ENCODE data around the gene SORCS2.

The SORCS2 gene

DNA sequence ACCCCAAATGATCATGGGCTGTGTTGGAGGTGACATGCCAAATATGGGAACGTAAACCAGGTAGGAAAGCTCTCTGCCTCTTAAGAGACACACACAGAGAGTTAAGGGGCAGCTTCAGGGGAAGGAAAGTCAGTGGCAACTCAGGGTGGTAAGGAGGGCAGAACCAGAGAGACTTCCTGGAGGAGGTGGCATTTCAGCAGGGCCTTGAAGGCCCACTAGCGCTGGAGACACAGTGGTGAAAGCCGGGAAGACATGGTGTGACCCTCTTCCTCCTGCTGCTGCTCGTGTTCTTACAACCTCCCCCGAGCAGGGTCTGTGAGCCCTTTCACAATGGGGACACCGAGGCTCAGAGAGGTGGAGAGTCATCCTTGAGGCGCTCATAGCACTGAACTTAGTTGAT, 68.2 kb downstream of the SORCS2 start:
- DNase-seq (ENCODE audit: low read depth), result no peak
- TF ChIP-seq, protein P1, sequence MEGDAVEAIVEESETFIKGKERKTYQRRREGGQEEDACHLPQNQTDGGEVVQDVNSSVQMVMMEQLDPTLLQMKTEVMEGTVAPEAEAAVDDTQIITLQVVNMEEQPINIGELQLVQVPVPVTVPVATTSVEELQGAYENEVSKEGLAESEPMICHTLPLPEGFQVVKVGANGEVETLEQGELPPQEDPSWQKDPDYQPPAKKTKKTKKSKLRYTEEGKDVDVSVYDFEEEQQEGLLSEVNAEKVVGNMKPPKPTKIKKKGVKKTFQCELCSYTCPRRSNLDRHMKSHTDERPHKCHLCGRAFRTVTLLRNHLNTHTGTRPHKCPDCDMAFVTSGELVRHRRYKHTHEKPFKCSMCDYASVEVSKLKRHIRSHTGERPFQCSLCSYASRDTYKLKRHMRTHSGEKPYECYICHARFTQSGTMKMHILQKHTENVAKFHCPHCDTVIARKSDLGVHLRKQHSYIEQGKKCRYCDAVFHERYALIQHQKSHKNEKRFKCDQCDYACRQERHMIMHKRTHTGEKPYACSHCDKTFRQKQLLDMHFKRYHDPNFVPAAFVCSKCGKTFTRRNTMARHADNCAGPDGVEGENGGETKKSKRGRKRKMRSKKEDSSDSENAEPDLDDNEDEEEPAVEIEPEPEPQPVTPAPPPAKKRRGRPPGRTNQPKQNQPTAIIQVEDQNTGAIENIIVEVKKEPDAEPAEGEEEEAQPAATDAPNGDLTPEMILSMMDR (conservative IDR thresholded peaks at IDR 0.05; ENCODE audit: low read depth, low read length), result no peak
- H3K4me3 ChIP-seq (ENCODE audit: low read depth, low read length), result no peak overlapping the region

DNA sequence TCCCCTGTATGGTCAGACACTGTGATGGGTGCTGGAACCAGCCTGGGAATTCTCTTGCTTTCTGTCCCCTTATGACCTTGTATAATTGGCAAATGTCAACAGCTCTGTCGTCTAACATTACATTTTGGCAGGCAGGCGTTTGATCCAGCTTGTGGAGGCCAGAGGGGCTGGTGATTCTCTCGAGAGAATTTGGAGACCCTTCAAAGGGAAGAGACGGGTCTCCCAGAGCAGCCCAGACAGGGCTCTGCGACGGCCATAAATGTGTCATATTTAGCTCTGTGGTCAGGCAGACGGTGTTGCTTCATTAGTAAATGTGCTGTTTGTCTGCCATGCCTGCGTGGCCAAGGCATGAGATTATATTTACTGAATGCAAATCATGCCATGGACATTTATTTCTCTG, 68.7 kb downstream of the SORCS2 start:
- TF ChIP-seq, protein P1 (conservative IDR thresholded peaks at IDR 0.05; ENCODE audit: low read depth, low read length), result no peak
- H3K4me3 ChIP-seq (ENCODE audit: low read depth, low read length), result no peak overlapping the region
- DNase-seq (ENCODE audit: low read depth), result no peak

DNA sequence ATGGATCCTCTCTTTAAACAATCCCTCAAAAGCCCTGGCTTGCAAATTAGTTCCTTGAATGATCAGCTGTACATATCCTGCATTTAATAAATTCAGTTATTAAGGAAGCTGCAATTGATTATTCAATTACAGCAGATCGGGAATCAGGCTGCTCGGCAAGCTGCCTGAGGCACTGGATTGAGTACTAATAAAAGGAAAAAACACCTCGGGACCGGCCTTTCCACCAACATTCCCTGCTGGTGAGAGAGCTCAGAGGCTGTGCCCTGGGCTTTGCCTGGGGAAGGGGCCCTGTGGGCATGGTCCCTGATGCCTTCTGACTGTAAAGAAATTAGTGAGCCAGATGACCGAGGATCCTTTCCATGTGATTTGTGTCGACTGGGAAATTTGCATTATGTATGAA, 69.2 kb downstream of the SORCS2 start:
- H3K4me3 ChIP-seq (ENCODE audit: low read depth, low read length), result no peak overlapping the region
- TF ChIP-seq, protein P1 (conservative IDR thresholded peaks at IDR 0.05; ENCODE audit: low read depth, low read length), result no peak
- DNase-seq (ENCODE audit: low read depth), result no peak

DNA sequence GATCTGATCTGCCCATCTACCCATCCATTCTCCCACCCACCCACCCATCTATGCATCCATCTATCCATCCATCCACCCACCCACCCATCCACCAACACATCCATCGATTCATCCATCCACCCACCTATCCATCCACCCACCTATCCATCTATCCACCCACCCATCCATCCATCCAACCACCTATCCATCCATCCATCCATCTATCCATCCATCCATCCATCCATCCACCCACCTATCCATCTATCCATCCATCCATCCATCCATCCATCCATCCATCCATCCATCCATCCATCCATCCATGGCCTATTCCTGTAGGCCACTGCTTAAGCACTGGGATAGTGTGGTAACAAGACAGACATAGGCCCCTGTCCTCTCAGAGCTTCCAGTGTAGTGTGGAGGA, 69.8 kb downstream of the SORCS2 start:
- TF ChIP-seq, protein P1 (conservative IDR thresholded peaks at IDR 0.05; ENCODE audit: low read depth, low read length), result no peak
- H3K4me3 ChIP-seq (ENCODE audit: low read depth, low read length), result no peak overlapping the region

DNA sequence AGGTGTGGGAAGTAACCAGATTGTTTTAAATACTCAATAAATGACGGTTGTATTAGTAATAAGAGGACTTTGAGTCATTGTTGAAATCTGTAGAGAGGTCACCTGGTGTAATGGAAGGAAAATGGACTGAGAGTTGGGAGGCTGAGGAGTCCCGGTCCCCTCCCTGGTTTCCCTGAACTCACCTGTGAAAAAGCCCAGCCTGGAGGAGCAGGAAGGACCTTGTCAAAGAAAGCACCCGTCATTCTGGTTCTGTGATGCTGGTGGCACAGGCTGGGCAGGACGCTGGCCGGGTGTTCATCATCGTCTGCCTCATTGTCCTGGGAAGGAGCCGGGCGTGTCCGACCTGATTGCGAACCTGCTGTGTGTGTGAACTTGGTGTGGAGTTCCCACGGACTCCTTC, 70.8 kb downstream of the SORCS2 start:
- H3K4me3 ChIP-seq (ENCODE audit: low read depth, low read length), result no peak overlapping the region
- DNase-seq (ENCODE audit: low read depth), result no peak
- TF ChIP-seq, protein P1 (conservative IDR thresholded peaks at IDR 0.05; ENCODE audit: low read depth, low read length), result no peak

More for the DNA sequence above, 69.8 kb downstream of the SORCS2 start:
- DNase-seq (ENCODE audit: low read depth), result no peak

DNA sequence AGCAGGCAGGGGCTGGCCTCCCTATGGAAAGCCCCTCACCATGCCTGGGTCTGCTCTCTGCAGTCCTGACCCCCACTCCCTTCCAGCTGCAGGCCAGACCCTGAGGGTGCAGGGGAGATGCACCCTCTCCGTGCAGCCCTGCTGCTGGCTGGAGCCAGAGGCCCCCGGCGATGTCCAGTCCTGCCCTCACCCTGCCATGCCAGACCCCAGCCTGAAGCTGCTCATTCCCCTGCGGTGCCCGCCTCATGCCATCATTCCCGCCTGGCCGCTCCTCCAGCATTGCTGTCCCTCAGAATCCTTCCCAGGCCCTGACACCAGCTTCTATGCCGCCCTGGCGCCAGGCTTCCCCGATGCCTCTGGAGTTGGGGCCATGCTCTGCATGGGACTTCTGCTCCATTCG, 72.4 kb downstream of the SORCS2 start:
- DNase-seq (ENCODE audit: low read depth), result no peak
- TF ChIP-seq, protein P1 (conservative IDR thresholded peaks at IDR 0.05; ENCODE audit: low read depth, low read length), result no peak

DNA sequence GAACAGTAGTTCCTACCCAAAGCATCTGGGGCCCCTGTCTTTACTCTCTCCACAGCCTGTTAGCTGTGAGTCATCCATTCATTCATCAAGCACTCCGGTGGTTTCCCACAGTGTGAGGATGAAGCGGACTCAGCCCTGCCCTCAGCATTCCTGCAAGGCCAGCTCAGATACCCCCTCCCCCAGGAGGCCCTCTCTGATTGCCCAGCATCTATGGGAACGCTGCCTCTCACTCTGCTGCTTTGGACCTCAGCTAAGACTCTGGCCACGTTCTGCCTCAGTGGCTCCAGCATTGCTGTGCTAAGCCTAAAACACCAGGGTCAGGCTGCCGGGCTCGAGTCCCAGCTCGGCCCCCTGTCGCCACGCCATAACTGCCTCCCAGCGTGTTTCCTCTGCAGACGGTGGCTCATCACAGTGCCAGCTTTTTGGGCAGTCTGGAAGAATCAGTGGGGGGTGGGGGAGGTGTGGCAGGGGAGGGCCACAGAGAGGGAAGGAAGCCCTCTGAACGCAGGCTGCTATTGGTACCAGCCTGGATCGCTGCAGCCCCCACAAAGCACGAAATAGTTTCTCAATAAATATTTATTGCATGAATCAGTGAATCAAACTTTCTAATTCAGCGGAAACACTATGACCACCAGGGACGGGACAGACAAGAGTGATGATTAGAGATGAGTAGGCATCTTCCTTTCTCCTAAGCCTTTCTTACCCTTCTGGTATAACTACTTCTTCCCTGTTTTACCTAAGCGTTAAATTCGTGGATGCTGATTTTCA, 74.4 kb downstream of the SORCS2 start:
- peak; percentile 87 for DNase-seq (ENCODE audit: low read depth)
- no peak overlapping the region for H3K4me3 ChIP-seq (ENCODE audit: low read depth, low read length)
- TF ChIP-seq, protein P1 (conservative IDR thresholded peaks at IDR 0.05; ENCODE audit: low read depth, low read length), result no peak

More for the DNA sequence above, 72.4 kb downstream of the SORCS2 start:
- no peak overlapping the region for H3K4me3 ChIP-seq (ENCODE audit: low read depth, low read length)

All from choroid plexus epithelial cell (primary cell).